DMS 273 treated with DMSO at 0.1 percent for 48 hours (cell line): ENCODE measurements around the gene SPAG9.

Experiments used
- DNase-seq: peaks from one replicate; lab custom pipeline; 2025; lab: John Stamatoyannopoulos, UW

Gene SPAG9

DNA sequence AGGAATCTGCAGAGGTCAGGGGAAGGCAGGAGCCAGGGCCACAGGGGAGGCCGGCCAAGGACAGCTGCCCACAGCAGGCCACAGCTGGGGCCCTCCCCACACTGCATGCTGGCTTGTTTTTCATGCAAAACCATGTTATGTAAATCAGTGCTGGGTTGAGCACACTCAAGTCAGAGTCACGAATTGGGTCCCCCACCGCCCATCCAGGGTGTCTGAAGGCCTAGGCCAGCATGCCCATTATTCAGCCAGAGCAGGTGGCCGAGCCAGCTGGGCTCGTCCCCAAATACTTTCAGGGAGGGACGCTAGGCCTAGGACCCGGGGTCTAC, 203.3 kb downstream of the SPAG9 start:
- DNase-seq = no peak

DNA sequence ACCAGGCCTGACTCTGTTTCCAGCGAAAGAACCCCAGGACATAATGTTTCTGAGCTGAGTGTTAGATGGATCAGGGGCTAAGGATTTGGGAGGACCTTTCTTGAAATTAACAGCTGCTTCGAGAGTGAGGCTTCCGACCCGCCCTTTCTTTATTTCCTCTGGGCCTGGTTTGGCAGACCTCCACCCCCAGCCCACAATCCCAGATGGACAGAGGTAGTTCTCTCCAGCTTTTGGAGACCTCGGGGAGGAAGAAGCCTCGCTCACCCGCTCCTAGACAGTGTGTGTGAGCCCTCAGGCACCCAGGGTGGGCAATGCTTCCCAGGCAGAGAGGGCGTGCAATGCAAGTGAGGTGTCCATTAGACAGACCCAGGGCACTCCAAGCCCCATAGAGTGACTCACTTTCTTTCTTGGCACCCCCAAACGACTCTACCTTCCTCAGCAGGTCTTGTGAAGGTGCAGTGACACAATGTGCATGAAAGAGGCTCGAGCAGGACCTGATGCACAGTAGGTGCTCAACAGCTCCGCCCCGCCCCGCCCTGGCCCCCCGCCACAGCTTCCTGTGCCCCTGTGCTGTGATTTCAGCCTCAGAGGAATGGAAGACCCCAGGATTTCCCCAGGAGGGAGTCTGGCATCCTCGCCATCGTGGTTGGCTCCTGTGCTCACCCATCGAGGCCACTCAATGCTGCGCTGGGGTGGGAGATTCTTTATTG, 203.8 kb downstream of the SPAG9 start:
- DNase-seq = no peak

DNA sequence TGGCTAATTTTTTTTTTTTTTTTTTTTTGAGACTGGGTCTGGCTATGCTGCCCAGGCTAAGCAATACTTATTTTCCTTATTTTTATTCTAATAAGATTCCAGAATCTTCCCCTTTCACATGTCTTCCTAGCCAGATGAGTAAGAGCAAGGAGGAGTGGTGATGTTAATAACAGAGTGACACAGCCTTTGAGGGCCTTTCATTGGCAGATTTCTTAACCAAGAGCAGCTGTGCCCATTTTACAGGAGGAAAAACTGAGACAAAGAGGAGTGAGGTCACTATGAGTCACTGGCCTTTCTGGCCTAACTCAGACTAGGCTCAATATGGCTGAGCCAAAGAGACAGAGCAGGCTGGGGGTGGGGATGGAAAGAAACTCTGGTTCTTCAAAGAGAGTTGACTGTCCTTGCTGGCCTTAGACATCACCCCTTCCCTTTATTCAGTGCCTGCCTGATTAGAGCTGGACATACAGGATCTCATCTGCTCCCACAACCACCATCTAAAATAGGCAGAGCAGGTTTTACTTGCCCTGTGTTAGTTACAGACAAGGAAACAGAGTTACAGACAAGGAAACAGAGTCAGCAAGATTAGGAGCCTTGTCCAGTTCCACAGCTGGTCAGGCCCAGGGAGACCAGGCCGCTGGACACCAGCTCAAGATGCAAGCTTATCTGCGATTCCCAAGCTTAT, 204.5 kb downstream of the SPAG9 start:
- no peak for DNase-seq

DNA sequence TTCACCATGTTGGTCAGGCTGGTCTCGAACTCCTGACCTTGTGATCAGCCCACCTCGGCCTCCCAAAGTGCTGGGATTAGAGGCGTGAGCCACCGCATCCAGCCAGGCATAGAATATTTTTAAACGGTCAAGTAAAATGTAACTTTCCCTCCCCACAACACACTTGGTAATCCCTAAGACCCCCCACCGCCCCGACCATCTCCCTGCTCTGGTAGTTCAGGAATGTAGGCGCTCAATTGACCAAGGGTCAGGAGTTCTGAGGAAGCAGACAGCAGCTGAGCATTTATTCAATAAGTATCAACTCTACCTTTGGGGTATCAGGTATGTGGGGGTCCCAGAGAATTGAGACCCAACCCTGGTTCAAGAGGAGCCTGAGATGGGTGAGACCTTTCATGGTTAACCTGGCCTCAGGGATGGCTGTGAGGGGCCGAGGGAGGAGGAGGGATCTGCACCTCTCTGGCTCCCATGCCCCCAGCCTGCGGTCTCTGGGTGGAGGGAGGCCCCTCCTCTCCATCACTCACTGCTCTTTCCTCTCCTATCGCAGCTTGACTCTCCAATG, 206.1 kb downstream of the SPAG9 start:
- DNase-seq = no peak

DNA sequence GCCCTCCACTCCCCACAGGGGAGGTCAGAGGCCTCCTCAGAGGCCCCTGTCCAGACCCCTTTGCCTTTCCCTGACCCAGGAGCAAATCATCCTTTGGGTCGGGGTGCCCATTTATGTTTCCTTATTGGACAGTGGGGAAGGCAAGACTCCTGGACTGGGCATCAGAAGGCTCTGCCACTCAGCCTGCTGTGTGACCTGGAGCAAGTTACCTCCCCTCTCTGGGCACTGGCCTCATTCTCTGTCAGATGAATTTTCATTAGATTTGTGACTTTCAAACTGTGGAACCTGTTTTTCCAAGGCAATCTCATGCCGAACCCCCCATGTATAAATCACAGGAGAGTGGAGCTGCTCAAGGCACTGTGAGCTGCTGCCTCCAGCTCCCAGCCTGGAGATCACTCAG, 207.5 kb downstream of the SPAG9 start:
- DNase-seq = no peak
